MM.1S (cell line): ENCODE data around the gene SLC2A5.

Experiments used
- DNase-seq: peaks from one replicate; pipeline ENCODE4 v3.0.0-alpha.2; 2015
- H2AFZ ChIP-seq: fragments of 300-600 bp; sonication (generic); 2 replicates; pipeline ENCODE4 v1.6.0; 2016; ENCODE audit warnings: antibody characterized with exemption, low read length
- H3F3A ChIP-seq: fragments of 300-600 bp; sonication (generic); 2 replicates; pipeline ENCODE4 v1.6.1; 2016; ENCODE audit warnings: mild to moderate bottlenecking, antibody characterized with exemption, low read length, moderate library complexity, mixed read lengths; ENCODE audit not compliant: insufficient read depth
- H3K27ac ChIP-seq: fragments of 300-600 bp; sonication (generic); 2 replicates; pipeline ENCODE4 v1.5.1; 2016; ENCODE audit warnings: mild to moderate bottlenecking, low read length
- H3K27me3 ChIP-seq: fragments of 300-600 bp; sonication (generic); replicated peaks from 2 replicates; pipeline ENCODE4 v1.6.0; 2016; ENCODE audit warnings: low read length; ENCODE audit not compliant: insufficient read depth
- H3K36me3 ChIP-seq: fragments of 300-600 bp; sonication (generic); replicated peaks from 2 replicates; pipeline ENCODE4 v1.6.1; 2016; ENCODE audit warnings: mild to moderate bottlenecking, low read length, mixed read lengths; ENCODE audit not compliant: insufficient read depth
- H3K4me1 ChIP-seq: fragments of 300-600 bp; sonication (generic); 2 replicates; pipeline ENCODE4 v1.6.1; 2016; ENCODE audit warnings: low read length, mixed read lengths
- H3K4me2 ChIP-seq: fragments of 300-600 bp; sonication (generic); 2 replicates; pipeline ENCODE4 v1.6.0; 2016; ENCODE audit warnings: low read depth, low read length
- H3K4me3 ChIP-seq: fragments of 300-600 bp; sonication (generic); 2 replicates; pipeline ENCODE4 v1.5.1; 2016; ENCODE audit warnings: low read length, mixed read lengths
- H3K79me2 ChIP-seq: fragments of 300-600 bp; sonication (generic); 2 replicates; pipeline ENCODE4 v1.6.1; 2016; ENCODE audit warnings: mixed run types, low read length, mixed read lengths
- H3K9ac ChIP-seq: fragments of 300-600 bp; sonication (generic); 2 replicates; pipeline ENCODE4 v1.6.1; 2016; ENCODE audit warnings: low read length, mixed read lengths
- H3K9me2 ChIP-seq: fragments of 300-600 bp; sonication (generic); replicated peaks from 2 replicates; pipeline ENCODE4 v1.6.1; 2016; ENCODE audit warnings: mild to moderate bottlenecking, low read length, mixed read lengths; ENCODE audit not compliant: insufficient read depth
- H3K9me3 ChIP-seq: fragments of 300-600 bp; sonication (generic); replicated peaks from 2 replicates; pipeline ENCODE4 v1.6.1; 2016; ENCODE audit warnings: mild to moderate bottlenecking, low read length, mixed read lengths; ENCODE audit not compliant: insufficient read depth
- H4K20me1 ChIP-seq: fragments of 300-600 bp; sonication (generic); 2 replicates; pipeline ENCODE4 v1.6.1; 2016; ENCODE audit warnings: mild to moderate bottlenecking, low read length, moderate library complexity, mixed read lengths; ENCODE audit not compliant: insufficient read depth
- CTCF ChIP-seq: fragments of 300-600 bp; sonication (generic); IDR thresholded peaks from 2 replicates; pipeline ENCODE4 v1.5.1; 2016; ENCODE audit warnings: antibody characterized with exemption, low read length, mixed read lengths
- EZH2 ChIP-seq: fragments of 300-600 bp; sonication (generic); optimal IDR thresholded peaks from 2 replicates; pipeline ENCODE3; 2017; ENCODE audit warnings: low read depth, mild to moderate bottlenecking, antibody characterized with exemption, low read length, mixed read lengths
- EZH2phosphoT487 ChIP-seq: fragments of 300-600 bp; sonication (generic); IDR thresholded peaks from 2 replicates; pipeline ENCODE4 v1.6.1; 2018; ENCODE audit warnings: antibody characterized with exemption, low read length

The SLC2A5 gene

GRCh38 chr1:8992936-8993687 lies 76.3 kb downstream of the SLC2A5 start:
- H3K27ac ChIP-seq = no peak overlapping the region
- H4K20me1 ChIP-seq = no peaks in the 10 kb centered on the region
- H3K9ac ChIP-seq = no peak overlapping the region
- no peaks in the 10 kb centered on the region for H3K36me3 ChIP-seq
- H3K27me3 ChIP-seq = no peaks in the 10 kb centered on the region
- H3K4me3 ChIP-seq = no peak overlapping the region
- no peak overlapping the region for H2AFZ ChIP-seq
- no peak for DNase-seq
- H3K9me2 ChIP-seq = no peaks in the 10 kb centered on the region
- TF ChIP-seq EZH2phosphoT487 (no peak), CTCF (no peak), EZH2 (no peak)
- H3K9me3 ChIP-seq = no peaks in the 10 kb centered on the region
- H3F3A ChIP-seq = no peaks in the 10 kb centered on the region
- H3K4me2 ChIP-seq = no peak overlapping the region
- H3K4me1 ChIP-seq = no peaks in the 10 kb centered on the region
- H3K79me2 ChIP-seq = no peaks in the 10 kb centered on the region

- H3K27ac ChIP-seq = no peak overlapping the region
- H3K9me2 ChIP-seq = no peaks in the 10 kb centered on the region
- H3K4me1 ChIP-seq = no peaks in the 10 kb centered on the region
- H3K9me3 ChIP-seq = no peaks in the 10 kb centered on the region
- H3K36me3 ChIP-seq = no peaks in the 10 kb centered on the region
- no peak overlapping the region for H3K4me3 ChIP-seq
- H3K4me2 ChIP-seq = no peak overlapping the region
- no peak overlapping the region for H3K9ac ChIP-seq
- H4K20me1 ChIP-seq = no peaks in the 10 kb centered on the region
- no peak for TF ChIP-seq EZH2phosphoT487
- TF ChIP-seq EZH2 = no peak
- no peak for TF ChIP-seq CTCF
- no peaks in the 10 kb centered on the region for H3F3A ChIP-seq
- DNase-seq = no peak
- H3K27me3 ChIP-seq = no peaks in the 10 kb centered on the region; the same call in 1 of the 2 replicates
- H2AFZ ChIP-seq = no peak overlapping the region
- H3K79me2 ChIP-seq = no peaks in the 10 kb centered on the region
Measured at GRCh38 chr1:8989821-8990220, 79.6 kb downstream of the SLC2A5 start.

GRCh38 chr1:8989061-8989460 lies 80.4 kb downstream of the SLC2A5 start:
- Histone ChIP-seq H3K9ac (no peak overlapping the region), H3K4me2 (no peak overlapping the region), H3K27me3 (no peaks in the 10 kb centered on the region; the same call in 1 of the 2 replicates), H4K20me1 (no peaks in the 10 kb centered on the region), H3K27ac (no peak overlapping the region), H3K79me2 (no peaks in the 10 kb centered on the region), H3F3A (no peaks in the 10 kb centered on the region), H3K9me2 (no peaks in the 10 kb centered on the region), H2AFZ (no peak overlapping the region), H3K4me3 (no peak overlapping the region), H3K36me3 (no peaks in the 10 kb centered on the region), H3K4me1 (no peaks in the 10 kb centered on the region), H3K9me3 (no peaks in the 10 kb centered on the region)
- no peak for DNase-seq
- no peak for TF ChIP-seq EZH2
- no peak for TF ChIP-seq CTCF
- TF ChIP-seq EZH2phosphoT487 = no peak
